COLO668 (cell line): ENCODE measurements around the gene TSPAN9.

Experiments
- DNase-seq: peaks from one replicate; lab custom pipeline; 2025; ENCODE audit not compliant: unreplicated experiment; lab: John Stamatoyannopoulos, UW

TSPAN9 gene

DNA sequence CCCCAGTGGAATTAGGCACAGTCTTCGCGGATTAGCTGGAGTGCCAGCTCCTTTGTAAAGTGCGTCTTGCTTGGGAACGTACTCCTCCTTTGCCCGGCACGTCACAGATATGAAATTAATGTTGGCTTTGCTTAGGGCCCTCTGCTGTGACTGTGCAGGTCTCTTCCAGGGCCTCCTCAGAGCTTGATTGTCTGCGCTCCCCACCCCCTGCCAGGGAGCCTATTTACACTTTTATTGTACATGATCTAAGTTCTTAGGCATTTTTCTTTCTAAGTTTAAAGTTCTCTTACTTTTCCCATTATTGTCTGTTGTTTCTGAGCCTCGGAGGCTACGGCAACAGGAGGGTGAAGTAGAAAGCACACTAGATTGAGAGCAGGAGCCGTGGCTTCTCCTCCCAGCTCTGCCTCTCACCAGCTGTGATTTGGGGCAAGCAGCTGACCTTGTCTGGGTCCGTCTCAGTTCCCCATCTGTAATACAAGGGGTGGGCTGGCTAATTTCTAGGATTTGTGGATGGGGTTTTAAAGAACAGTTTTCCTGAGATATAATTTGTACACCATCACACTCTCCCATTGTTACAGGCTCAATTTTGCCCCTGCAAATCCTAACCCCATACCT, 81.8 kb downstream of the TSPAN9 start:
- DNase-seq, result no peak

- no peak for DNase-seq
Observed at GRCh38 chr12:3160081-3160480, 82.9 kb downstream of the TSPAN9 start.

GRCh38 chr12:3161861-3162260, 84.7 kb downstream of the TSPAN9 start:
- DNase-seq, result no peak

- DNase-seq, result no peak
Observed at GRCh38 chr12:3164454-3165077, 87.4 kb downstream of the TSPAN9 start.

DNA sequence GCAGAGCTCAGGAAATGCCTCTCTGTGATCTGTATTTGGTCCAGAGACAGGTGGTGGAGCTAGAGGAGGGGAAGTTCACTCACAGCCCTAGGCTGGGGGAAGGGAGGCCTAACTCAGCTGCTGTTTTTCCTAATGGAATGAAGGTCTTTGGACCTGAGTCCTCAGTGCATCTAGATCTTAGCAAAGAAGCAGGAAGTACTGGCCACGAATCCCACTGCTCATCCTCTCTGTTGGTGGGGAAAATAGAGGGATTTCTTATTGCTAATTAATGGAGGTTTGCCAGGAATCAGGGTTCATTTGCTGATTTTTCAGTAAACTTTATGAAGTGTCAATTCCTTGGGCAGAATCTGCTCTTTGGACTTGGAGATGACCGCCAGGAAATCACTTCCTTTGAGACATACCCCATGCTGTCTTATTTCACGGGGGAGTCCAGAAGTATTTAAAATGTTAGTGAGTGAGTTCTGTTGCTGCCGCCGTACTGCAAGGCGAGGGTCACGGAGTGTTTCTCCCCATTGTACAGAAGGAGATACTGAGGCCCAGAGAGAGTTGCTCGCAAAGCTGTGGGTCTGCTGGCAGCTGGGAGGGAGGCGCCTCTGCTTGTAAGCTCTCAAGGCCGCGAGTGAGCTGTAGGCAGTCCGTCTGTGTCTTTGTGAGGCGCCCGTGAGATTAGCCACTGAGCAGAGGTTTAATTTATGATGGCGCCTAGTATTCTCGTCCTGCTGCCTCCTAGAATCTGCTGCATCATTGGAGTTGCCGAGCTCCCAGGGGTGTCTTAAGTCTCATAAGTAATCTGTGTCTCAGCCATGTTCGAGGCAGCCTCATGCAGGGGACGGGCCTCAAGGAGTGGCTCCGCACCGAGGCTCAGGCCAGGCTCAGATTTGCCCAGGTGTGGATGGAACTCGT, 88.2 kb downstream of the TSPAN9 start:
- DNase-seq, result no peak

- no peak for DNase-seq
Observed at GRCh38 chr12:3167636-3168035, 90.5 kb downstream of the TSPAN9 start.

GRCh38 chr12:3168223-3169221, 91.3 kb downstream of the TSPAN9 start:
- no peak for DNase-seq

GRCh38 chr12:3170423-3171194, 93.4 kb downstream of the TSPAN9 start:
- DNase-seq, result no peak

DNA sequence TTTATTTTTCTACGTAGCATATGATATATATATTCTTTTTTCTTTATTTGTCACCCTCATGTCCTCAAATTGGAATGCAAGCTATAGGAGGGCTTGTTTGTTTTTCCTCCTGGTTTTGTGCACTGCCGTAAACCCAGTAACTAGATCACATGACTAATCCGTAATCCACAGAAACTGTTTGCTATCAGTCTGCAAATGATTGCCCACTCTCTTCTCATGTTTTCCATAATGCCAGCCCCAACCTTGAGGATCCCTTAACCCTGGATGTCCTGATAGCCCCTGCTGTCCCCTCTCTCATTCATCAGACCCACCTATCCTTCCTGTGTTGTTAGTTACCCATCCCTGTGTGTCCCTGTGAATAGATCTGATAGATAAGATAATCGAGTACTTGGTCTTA, 94.0 kb downstream of the TSPAN9 start:
- DNase-seq, result no peak

GRCh38 chr12:3172124-3173007, 95.2 kb downstream of the TSPAN9 start:
- no peak for DNase-seq

- DNase-seq, result no peak
Observed at GRCh38 chr12:3173008-3173553, 95.9 kb downstream of the TSPAN9 start.

GRCh38 chr12:3173912-3174311, 96.7 kb downstream of the TSPAN9 start:
- DNase-seq, result no peak

- no peak for DNase-seq
Observed at GRCh38 chr12:3175238-3175637, 98.1 kb downstream of the TSPAN9 start.

GRCh38 chr12:3176754-3177153, 99.6 kb downstream of the TSPAN9 start:
- DNase-seq, result no peak

DNA sequence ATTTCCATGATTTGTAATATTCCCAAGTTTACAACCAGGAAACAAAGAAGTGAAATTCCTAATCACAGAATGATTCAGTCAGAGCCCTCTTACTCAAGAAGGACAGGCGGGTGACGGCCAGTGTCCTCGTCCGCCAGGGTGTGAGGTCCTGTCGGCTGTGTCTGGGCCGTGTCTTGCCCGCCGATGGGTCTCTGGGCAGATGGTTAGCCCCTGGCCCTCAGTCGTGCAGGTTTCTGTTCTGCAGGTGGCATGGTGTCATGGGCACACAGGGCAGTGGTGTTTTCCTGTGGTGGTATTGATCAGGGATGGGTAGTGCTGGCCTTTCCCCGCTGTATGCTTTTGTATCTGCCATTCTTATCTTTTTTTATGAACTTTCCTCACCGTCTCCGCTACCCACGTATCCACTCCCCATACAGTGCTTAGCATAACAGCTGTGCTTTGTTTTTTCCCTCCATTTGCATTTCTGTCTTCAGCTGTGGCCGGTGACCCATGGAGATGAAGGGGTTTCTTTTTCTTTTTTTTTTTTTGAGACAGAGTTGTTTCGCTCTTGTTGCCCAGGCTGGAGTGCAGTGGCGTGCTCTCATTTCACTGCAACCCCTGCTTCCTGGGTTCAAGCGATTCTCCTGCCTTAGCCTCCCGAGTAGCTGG, 100.7 kb downstream of the TSPAN9 start:
- no peak for DNase-seq

- no peak for DNase-seq
Observed at GRCh38 chr12:3178671-3179313, 101.6 kb downstream of the TSPAN9 start.

- no peak for DNase-seq
Observed at GRCh38 chr12:3179731-3180130, 102.6 kb downstream of the TSPAN9 start.

DNA sequence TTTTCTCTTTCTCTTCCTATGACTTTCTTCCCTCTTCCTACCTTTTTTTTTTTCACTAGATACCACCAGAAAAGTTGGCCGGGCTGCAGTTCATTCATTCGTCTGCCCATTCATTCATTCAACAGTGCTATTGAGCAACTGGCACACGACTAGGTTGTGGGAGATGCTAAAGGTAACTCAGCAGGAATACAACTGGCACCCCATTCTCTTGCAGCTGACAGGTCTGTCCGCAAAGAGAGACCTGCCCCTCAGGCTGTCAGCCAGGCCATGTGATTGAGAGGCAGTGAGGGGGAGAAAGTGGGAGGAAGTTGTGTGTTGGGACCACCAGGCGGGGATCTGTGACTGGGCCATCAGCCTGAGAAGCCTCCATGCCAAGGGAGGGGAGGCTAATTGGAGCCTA, 105.2 kb downstream of the TSPAN9 start:
- DNase-seq, result no peak
